ENCODE measurements around the gene C3orf70.

Gene C3orf70

DNA sequence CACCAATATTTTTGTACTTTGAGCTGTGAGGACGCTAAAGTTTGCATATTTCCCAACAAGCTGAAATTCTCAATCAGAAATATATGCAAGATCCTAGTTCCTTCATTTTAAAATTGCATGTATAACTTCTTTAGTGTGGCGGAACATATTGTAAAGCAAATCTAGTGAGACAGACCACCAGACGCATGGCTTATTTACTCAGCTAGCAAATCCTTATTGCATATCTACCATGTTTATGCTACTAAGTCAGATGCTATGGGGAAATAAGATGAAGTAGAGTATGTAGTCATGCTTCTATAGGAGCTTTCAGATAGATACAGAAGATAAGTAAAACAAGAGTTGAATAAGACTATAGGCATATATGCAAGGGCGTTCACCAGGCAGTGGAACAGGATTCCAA is 62.0 kb downstream of the C3orf70 start:
- Histone ChIP-seq H3K27me3 (ENCODE audit: insufficient read depth, poor library complexity, severe bottlenecking) (no peaks in the 10 kb centered on the region), H3K27ac (replicated peaks) (no peak overlapping the region), H3K4me3 (replicated peaks; ENCODE audit: insufficient read depth, low read length) (no peak overlapping the region)
- TF ChIP-seq SPI1 (IDR thresholded peaks at IDR 0.05; ENCODE audit: borderline replicate concordance, low read depth) (no peak), POLR2AphosphoS5 (IDR thresholded peaks at IDR 0.05; ENCODE audit: low read depth) (no peak)
- TF ChIP-seq, protein P1, sequence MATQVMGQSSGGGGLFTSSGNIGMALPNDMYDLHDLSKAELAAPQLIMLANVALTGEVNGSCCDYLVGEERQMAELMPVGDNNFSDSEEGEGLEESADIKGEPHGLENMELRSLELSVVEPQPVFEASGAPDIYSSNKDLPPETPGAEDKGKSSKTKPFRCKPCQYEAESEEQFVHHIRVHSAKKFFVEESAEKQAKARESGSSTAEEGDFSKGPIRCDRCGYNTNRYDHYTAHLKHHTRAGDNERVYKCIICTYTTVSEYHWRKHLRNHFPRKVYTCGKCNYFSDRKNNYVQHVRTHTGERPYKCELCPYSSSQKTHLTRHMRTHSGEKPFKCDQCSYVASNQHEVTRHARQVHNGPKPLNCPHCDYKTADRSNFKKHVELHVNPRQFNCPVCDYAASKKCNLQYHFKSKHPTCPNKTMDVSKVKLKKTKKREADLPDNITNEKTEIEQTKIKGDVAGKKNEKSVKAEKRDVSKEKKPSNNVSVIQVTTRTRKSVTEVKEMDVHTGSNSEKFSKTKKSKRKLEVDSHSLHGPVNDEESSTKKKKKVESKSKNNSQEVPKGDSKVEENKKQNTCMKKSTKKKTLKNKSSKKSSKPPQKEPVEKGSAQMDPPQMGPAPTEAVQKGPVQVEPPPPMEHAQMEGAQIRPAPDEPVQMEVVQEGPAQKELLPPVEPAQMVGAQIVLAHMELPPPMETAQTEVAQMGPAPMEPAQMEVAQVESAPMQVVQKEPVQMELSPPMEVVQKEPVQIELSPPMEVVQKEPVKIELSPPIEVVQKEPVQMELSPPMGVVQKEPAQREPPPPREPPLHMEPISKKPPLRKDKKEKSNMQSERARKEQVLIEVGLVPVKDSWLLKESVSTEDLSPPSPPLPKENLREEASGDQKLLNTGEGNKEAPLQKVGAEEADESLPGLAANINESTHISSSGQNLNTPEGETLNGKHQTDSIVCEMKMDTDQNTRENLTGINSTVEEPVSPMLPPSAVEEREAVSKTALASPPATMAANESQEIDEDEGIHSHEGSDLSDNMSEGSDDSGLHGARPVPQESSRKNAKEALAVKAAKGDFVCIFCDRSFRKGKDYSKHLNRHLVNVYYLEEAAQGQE (IDR thresholded peaks at IDR 0.05; ENCODE audit: insufficient replicate concordance, low read depth), result no peak
- DNase-seq (ENCODE audit: low read depth in 1 of 2, low spot score in 1 of 2), result no peak

DNA sequence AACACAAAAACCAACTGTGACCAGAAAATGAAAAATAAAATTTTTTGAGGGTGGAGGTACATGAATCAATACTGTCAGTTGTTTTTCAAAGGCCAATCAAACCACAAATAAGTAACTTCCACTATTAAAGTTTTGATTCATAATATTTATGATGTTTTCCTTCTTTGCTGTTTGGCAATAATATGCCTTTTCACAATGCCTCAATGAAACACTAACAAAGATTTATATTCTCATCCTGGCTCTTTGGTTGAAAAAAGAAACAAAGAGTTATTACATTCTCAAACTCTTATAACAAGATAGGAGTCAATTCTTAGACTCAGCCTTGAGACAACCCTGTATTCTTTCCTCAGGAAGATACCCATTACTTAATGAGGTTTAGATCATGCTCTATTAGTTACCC is 63.1 kb downstream of the C3orf70 start:
- Histone ChIP-seq H3K27me3 (ENCODE audit: insufficient read depth, poor library complexity, severe bottlenecking) (no peaks in the 10 kb centered on the region), H3K27ac (replicated peaks) (no peak overlapping the region), H3K4me3 (replicated peaks; ENCODE audit: insufficient read depth, low read length) (no peak overlapping the region)
- TF ChIP-seq CTCF (IDR thresholded peaks at IDR 0.05; ENCODE audit: insufficient read depth, low read length) (no peak), SPI1 (IDR thresholded peaks at IDR 0.05; ENCODE audit: borderline replicate concordance, low read depth) (no peak), GABPA (IDR thresholded peaks at IDR 0.05; ENCODE audit: low read depth) (no peak), POLR2AphosphoS5 (IDR thresholded peaks at IDR 0.05; ENCODE audit: low read depth) (no peak)
- TF ChIP-seq, protein P1 (IDR thresholded peaks at IDR 0.05; ENCODE audit: insufficient replicate concordance, low read depth), result no peak
- DNase-seq (ENCODE audit: low read depth in 1 of 2, low spot score in 1 of 2), result no peak

DNA sequence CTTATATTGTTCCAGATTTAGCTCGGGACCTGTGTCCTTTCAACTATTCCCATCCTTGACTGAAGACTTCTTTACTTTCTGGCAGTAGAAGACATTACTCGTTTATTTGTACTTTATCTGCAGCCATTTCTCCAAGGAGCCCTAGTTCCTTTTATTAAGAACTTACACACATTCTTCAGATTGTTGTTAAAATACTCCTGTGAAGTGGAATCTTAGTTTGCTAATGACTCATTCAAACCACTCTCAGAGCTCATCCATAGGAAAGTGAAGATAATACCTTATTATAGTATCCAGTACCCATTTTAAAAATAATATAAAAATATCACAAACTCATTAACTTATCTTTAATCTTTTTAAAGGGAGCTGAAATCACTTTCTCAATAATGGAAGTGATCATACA is 63.5 kb downstream of the C3orf70 start:
- H3K27me3 ChIP-seq (ENCODE audit: insufficient read depth, poor library complexity, severe bottlenecking), result no peaks in the 10 kb centered on the region
- H3K4me3 ChIP-seq (replicated peaks; ENCODE audit: insufficient read depth, low read length), result no peak overlapping the region
- no peak for TF ChIP-seq SPI1 (IDR thresholded peaks at IDR 0.05; ENCODE audit: borderline replicate concordance, low read depth)
- no peak for TF ChIP-seq GABPA (IDR thresholded peaks at IDR 0.05; ENCODE audit: low read depth)
- TF ChIP-seq, protein P1 (IDR thresholded peaks at IDR 0.05; ENCODE audit: insufficient replicate concordance, low read depth), result no peak
- TF ChIP-seq POLR2AphosphoS5 (IDR thresholded peaks at IDR 0.05; ENCODE audit: low read depth), result no peak
- no peak for TF ChIP-seq CTCF (IDR thresholded peaks at IDR 0.05; ENCODE audit: insufficient read depth, low read length)
- DNase-seq (ENCODE audit: low read depth in 1 of 2, low spot score in 1 of 2), result no peak
- no peak overlapping the region for H3K27ac ChIP-seq (replicated peaks)

DNA sequence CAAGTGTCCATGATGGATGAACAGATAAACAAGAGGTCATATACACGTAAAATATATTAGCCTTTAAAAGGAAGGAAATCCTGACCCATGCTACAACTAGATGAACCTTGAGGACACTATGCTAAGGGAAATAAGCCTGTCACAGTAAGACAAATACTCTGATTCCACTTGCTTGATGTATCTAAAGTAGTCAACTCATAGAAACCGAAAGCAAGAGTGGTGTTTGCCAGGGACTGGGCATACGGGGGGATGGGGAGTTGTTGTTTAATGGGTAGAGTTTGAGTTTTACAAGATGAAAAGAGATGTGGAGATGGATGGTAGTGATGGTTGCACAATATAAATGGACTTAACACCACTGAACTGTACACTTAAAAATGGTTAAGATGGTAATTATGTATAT is 65.4 kb downstream of the C3orf70 start:
- TF ChIP-seq GABPA (IDR thresholded peaks at IDR 0.05; ENCODE audit: low read depth), result no peak
- TF ChIP-seq SPI1 (IDR thresholded peaks at IDR 0.05; ENCODE audit: borderline replicate concordance, low read depth), result no peak
- TF ChIP-seq CTCF (IDR thresholded peaks at IDR 0.05; ENCODE audit: insufficient read depth, low read length), result no peak
- TF ChIP-seq POLR2AphosphoS5 (IDR thresholded peaks at IDR 0.05; ENCODE audit: low read depth), result no peak
- TF ChIP-seq, protein P1 (IDR thresholded peaks at IDR 0.05; ENCODE audit: insufficient replicate concordance, low read depth), result no peak
- no peak for DNase-seq (ENCODE audit: low read depth in 1 of 2, low spot score in 1 of 2)
- Histone ChIP-seq H3K4me3 (replicated peaks; ENCODE audit: insufficient read depth, low read length) (no peak overlapping the region), H3K27me3 (ENCODE audit: insufficient read depth, poor library complexity, severe bottlenecking) (no peaks in the 10 kb centered on the region), H3K27ac (replicated peaks) (no peak overlapping the region)
